CD4-positive, alpha-beta T cell (primary cell): ENCODE measurements around the gene EIF4E. TPM values are rescaled to one million over a fixed set of nuclear protein-coding genes. Genes with fewer than 3 reads are reported as not detected.

Source experiments
- ATAC-seq: fragments of 200-7000 bp; cut with Tn5 transposase; one replicate; pipeline ENCODE4 v1.10.0; 2022; ENCODE audit warnings: mild to moderate bottlenecking; ENCODE audit not compliant: poor library complexity
- CTCF ChIA-PET: fragments of 350-600 bp; sonication (Branson Sonifier 250); formaldehyde crosslinking; loops from one replicate; lab custom pipeline; 2021; ENCODE audit warnings: antibody characterized with exemption, inconsistent platforms; lab: Charles Lee
- POLR2A ChIA-PET: fragments of 350-600 bp; sonication (Branson Sonifier 250); formaldehyde crosslinking; loops from one replicate; lab custom pipeline; 2021; ENCODE audit warnings: antibody characterized with exemption, inconsistent platforms; lab: Charles Lee
- DNase-seq, 14 experiments: peaks; one replicate each; pipeline ENCODE4 v3.0.0-alpha.2; 2013 to 2020; ENCODE audit warnings: mixed read lengths in 2 of 14
- H3K27ac ChIP-seq, 2 donors: one replicate each; pipeline versions ENCODE4 v1.5.1 to v1.7.0; 2013; ENCODE audit warnings: low read length in 2 of 2, low read depth in 1 of 2, mild to moderate bottlenecking in 1 of 2
- H3K27me3 ChIP-seq, 2 experiments: 1 replicate in 1 of 2; 2 replicates in 1 of 2; pipeline versions ENCODE4 v1.6.1 to v1.7.0; 2013; ENCODE audit warnings: low read length in 2 of 2, control low read depth in 1 of 2, mild to moderate bottlenecking in 1 of 2, moderate library complexity in 1 of 2; ENCODE audit not compliant: insufficient read depth in 2 of 2, control insufficient read depth in 1 of 2
- H3K36me3 ChIP-seq: one replicate; pipeline ENCODE4 v1.6.1; 2013; ENCODE audit warnings: low read length, control low read depth; ENCODE audit not compliant: insufficient read depth
- H3K4me1 ChIP-seq: one replicate; pipeline ENCODE4 v1.6.1; 2013; ENCODE audit warnings: low read length, control low read depth; ENCODE audit not compliant: insufficient read depth
- H3K4me3 ChIP-seq: one replicate; pipeline ENCODE4 v1.5.1; 2013; ENCODE audit warnings: mild to moderate bottlenecking, low read length, moderate library complexity
- H3K9me3 ChIP-seq, 2 experiments: 1 replicate in 1 of 2; 2 replicates in 1 of 2; pipeline versions ENCODE4 v1.6.1 to v1.7.0; 2013; ENCODE audit warnings: low read length in 2 of 2, mild to moderate bottlenecking in 2 of 2, control low read depth in 1 of 2, moderate library complexity in 1 of 2; ENCODE audit not compliant: control insufficient read depth in 1 of 2, insufficient read depth in 1 of 2
- H3K27ac Mint-ChIP-seq: one replicate; pipeline ENCODE4 v1.8.0; 2020; ENCODE audit warnings: mixed read lengths
- H3K27me3 Mint-ChIP-seq: one replicate; pipeline ENCODE4 v1.8.0; 2021; ENCODE audit warnings: mixed read lengths
- H3K36me3 Mint-ChIP-seq: one replicate; pipeline ENCODE4 v1.8.0; 2021; ENCODE audit warnings: low read depth, mixed read lengths
- H3K4me1 Mint-ChIP-seq: one replicate; pipeline ENCODE4 v1.8.0; 2021; ENCODE audit warnings: low read depth, mixed read lengths
- H3K4me3 Mint-ChIP-seq: one replicate; pipeline ENCODE4 v1.8.0; 2020; ENCODE audit warnings: mild to moderate bottlenecking, mixed read lengths
- H3K9me3 Mint-ChIP-seq: one replicate; pipeline ENCODE4 v1.8.0; 2020; ENCODE audit warnings: mixed read lengths
- CTCF ChIP-seq: fragments of 200-600 bp; IDR thresholded peaks from one replicate; pipeline ENCODE4 v1.8.0; 2022; ENCODE audit warnings: antibody characterized with exemption, mild to moderate bottlenecking
- intact Hi-C, 2 experiments: fragments of 100-400 bp; cut with DNase I in 1 of 2; cut with micrococcal nuclease in 1 of 2; formaldehyde crosslinking; loops; one replicate each; pipeline versions ENCODE4 v1.15.1 to v1.9.0; 2023 to 2025; cut with DNase I, micrococcal nuclease
- total RNA-seq, 174 experiments: library from RNA in 2 of 174; stranded (reverse) in 2 of 174; gene quantifications; one replicate each; pipeline ENCODE4 v1.2.3 and lab custom pipeline; 2021 to 2026

The EIF4E gene
- total RNA-seq, 2 experiments from 2014 or later, result 47.2 to 49.2 TPM

- no peaks in the 10 kb centered on the region for H3K27me3 ChIP-seq
- no peak overlapping the region for H3K27ac ChIP-seq
- TF ChIP-seq CTCF, result no peak
- Mint-ChIP-seq H3K27ac (peak overlapping the region; percentile 17), H3K36me3 (peaks cover 64% of the 10 kb centered on the region), H3K9me3 (no peaks in the 10 kb centered on the region), H3K4me1 (peaks cover 76% of the 10 kb centered on the region), H3K4me3 (no peak overlapping the region), H3K27me3 (no peaks in the 10 kb centered on the region)
- intact Hi-C loops, result no loop called here
- H3K9me3 ChIP-seq, result no peaks in the 10 kb centered on the region
- ChIA-PET CTCF (interaction anchor here (0.6 to 0.9 kb wide), 2 partner anchors 25 to 646 kb away, joined by 3 read pairs; no protein-coding TSS in a partner anchor), POLR2A (no interaction called here)
- ATAC-seq (no peak), DNase-seq (no peak)
- no peak overlapping the region for H3K4me3 ChIP-seq
- peaks cover 8% of the 10 kb centered on the region for H3K4me1 ChIP-seq
- peaks cover 25% of the 10 kb centered on the region for H3K36me3 ChIP-seq
Observed at GRCh38 chr4:98903561-98903960, 25.4 kb downstream of the EIF4E start.

GRCh38 chr4:98899277-98899676 lies 29.7 kb downstream of the EIF4E start:
- peaks cover 80% of the 10 kb centered on the region for H3K36me3 Mint-ChIP-seq
- no peak overlapping the region for H3K4me3 Mint-ChIP-seq
- Histone ChIP-seq H3K4me1 (no peaks in the 10 kb centered on the region), H3K36me3 (peaks cover 42% of the 10 kb centered on the region), H3K4me3 (no peak overlapping the region), H3K9me3 (no peaks in the 10 kb centered on the region), H3K27me3 (no peaks in the 10 kb centered on the region), H3K27ac (no peak overlapping the region)
- intact Hi-C loops, result no loop called here
- H3K4me1 Mint-ChIP-seq, result peaks cover 42% of the 10 kb centered on the region
- ATAC-seq (no peak), DNase-seq (no peak)
- peak overlapping the region; percentile 52 for H3K27ac Mint-ChIP-seq
- ChIA-PET POLR2A (no interaction called here), CTCF (interaction anchor here (0.8 kb wide), 1 partner anchor 30 kb away, joined by 4 read pairs; the partner anchor contains the start of gene EIF4E)
- no peaks in the 10 kb centered on the region for H3K9me3 Mint-ChIP-seq
- no peak for TF ChIP-seq CTCF
- no peaks in the 10 kb centered on the region for H3K27me3 Mint-ChIP-seq

GRCh38 chr4:98891478-98892337 lies 37.2 kb downstream of the EIF4E start:
- H3K27ac Mint-ChIP-seq, result no peak overlapping the region

More at GRCh38 chr4:98891478-98892337, 37.2 kb downstream of the EIF4E start:
- ATAC-seq (no peak), DNase-seq (no peak)
- no peaks in the 10 kb centered on the region for H3K27me3 Mint-ChIP-seq
- Histone ChIP-seq H3K36me3 (peaks cover 50% of the 10 kb centered on the region), H3K4me3 (no peak overlapping the region), H3K9me3 (no peaks in the 10 kb centered on the region), H3K27ac (no peak overlapping the region), H3K4me1 (no peaks in the 10 kb centered on the region), H3K27me3 (no peaks in the 10 kb centered on the region)
- ChIA-PET CTCF (interaction anchor here (0.7 kb wide), 2 partner anchors 23 to 442 kb away, joined by 3 to 4 read pairs; no protein-coding TSS in a partner anchor), POLR2A (no interaction called here)
- peaks cover 23% of the 10 kb centered on the region for H3K4me1 Mint-ChIP-seq
- intact Hi-C loops, result loop anchor here in 1 of 2 experiments (5.0 kb wide), 1 partner anchor 36 kb away; the partner anchor contains the start of gene EIF4E
- no peak for TF ChIP-seq CTCF
- no peaks in the 10 kb centered on the region for H3K9me3 Mint-ChIP-seq
- H3K36me3 Mint-ChIP-seq, result peaks cover 96% of the 10 kb centered on the region
- no peak overlapping the region for H3K4me3 Mint-ChIP-seq
